HepG2 (cell line): Measurements from ENCODE around the gene DGUOK. TPM values are rescaled to one million over a fixed set of nuclear protein-coding genes. Genes with fewer than 3 reads are reported as not detected.

ENCODE experiments used
- MYPOP ChIP-seq: sonication (generic); formaldehyde crosslinking; IDR thresholded peaks from 2 replicates; pipeline ENCODE4 v1.8.1; 2023; ENCODE audit warnings: mild to moderate bottlenecking, moderate library complexity, missing genetic modification reagents
- RXRB ChIP-seq: IDR thresholded peaks from 2 replicates; pipeline ENCODE4 v1.6.1; 2016; ENCODE audit warnings: borderline replicate concordance, missing genetic modification reagents, missing compliant biosample characterization
- SNAPC2 ChIP-seq: sonication (generic); formaldehyde crosslinking; IDR thresholded peaks from 2 replicates; pipeline ENCODE4 v1.8.1; 2022; ENCODE audit warnings: mild to moderate bottlenecking, missing genetic modification reagents
- TOE1 ChIP-seq: sonication (generic); formaldehyde crosslinking; IDR thresholded peaks from 2 replicates; pipeline ENCODE4 v1.4.0; 2020; ENCODE audit warnings: mild to moderate bottlenecking, missing genetic modification reagents
- ZNF343 ChIP-seq: sonication (generic); formaldehyde crosslinking; IDR thresholded peaks from 2 replicates; pipeline ENCODE4 v1.4.0; 2020; ENCODE audit warnings: mild to moderate bottlenecking, missing genetic modification reagents
- ZNF629 ChIP-seq: sonication (generic); formaldehyde crosslinking; conservative IDR thresholded peaks from 2 replicates; pipeline ENCODE4 v1.5.0; 2020; ENCODE audit warnings: missing genetic modification reagents
- polyA plus RNA-seq, 8 experiments: library from polyadenylated mRNA; depleted of rRNA in 3 of 8; stranded (reverse) in 7 of 8; unstranded in 1 of 8; fragments of >200 nt; fragmentation: Illumina TruSeq in 4 of 8; extraction: Trizol in 4 of 8; gene quantifications; 2 replicates each; pipeline versions ENCODE4 v1.2.1 to v1.2.3, GENCODE V29; 2011 to 2016; ENCODE audit warnings: low read depth in 4 of 8, missing spikeins in 1 of 8, mixed read lengths in 1 of 8; ENCODE audit not compliant: insufficient read depth in 1 of 8
- total RNA-seq, 5 experiments: library from RNA; depleted of rRNA; stranded (reverse); fragments of >200 nt; fragmentation: Illumina TruSeq; extraction: Trizol; gene quantifications; 2 replicates each; pipeline ENCODE4 v1.2.3, GENCODE V29; 2016; ENCODE audit warnings: low read depth in 1 of 5
- TF ChIP-seq, protein P1 (sequence below), 2 experiments: sonication (generic) in 1 of 2; formaldehyde crosslinking in 1 of 2; IDR thresholded peaks; 2 replicates each; pipeline versions ENCODE4 v1.4.0 to v1.6.1; 2016 to 2020; ENCODE audit warnings: borderline replicate concordance in 1 of 2, low read depth in 1 of 2, mild to moderate bottlenecking in 1 of 2, missing genetic modification reagents in 1 of 2
- TF ChIP-seq, protein P2 (sequence below): sonication (generic); formaldehyde crosslinking; conservative IDR thresholded peaks from 2 replicates; pipeline ENCODE4 v1.8.1; 2023; ENCODE audit warnings: missing genetic modification reagents
- TF ChIP-seq, protein P3 (sequence below): sonication (generic); formaldehyde crosslinking; IDR thresholded peaks from 2 replicates; pipeline ENCODE4 v1.8.0; 2022; ENCODE audit warnings: mild to moderate bottlenecking, missing genetic modification reagents, moderate library complexity
- TF ChIP-seq, protein P4 (sequence below): IDR thresholded peaks from 2 replicates; pipeline ENCODE4 v1.6.1; 2016; ENCODE audit warnings: low read depth, control low read depth
- TF ChIP-seq, protein P5 (sequence below): sonication (generic); formaldehyde crosslinking; conservative IDR thresholded peaks from 2 replicates; pipeline ENCODE4 v1.4.0; 2020; ENCODE audit warnings: missing genetic modification reagents

Gene DGUOK
- total and polyA plus RNA-seq, 2 of the 13 experiments (the other 11 are each of a cell fraction or from before 2014, with no cell fraction given) = 105 to 137 TPM

- TF ChIP-seq, protein P1, sequence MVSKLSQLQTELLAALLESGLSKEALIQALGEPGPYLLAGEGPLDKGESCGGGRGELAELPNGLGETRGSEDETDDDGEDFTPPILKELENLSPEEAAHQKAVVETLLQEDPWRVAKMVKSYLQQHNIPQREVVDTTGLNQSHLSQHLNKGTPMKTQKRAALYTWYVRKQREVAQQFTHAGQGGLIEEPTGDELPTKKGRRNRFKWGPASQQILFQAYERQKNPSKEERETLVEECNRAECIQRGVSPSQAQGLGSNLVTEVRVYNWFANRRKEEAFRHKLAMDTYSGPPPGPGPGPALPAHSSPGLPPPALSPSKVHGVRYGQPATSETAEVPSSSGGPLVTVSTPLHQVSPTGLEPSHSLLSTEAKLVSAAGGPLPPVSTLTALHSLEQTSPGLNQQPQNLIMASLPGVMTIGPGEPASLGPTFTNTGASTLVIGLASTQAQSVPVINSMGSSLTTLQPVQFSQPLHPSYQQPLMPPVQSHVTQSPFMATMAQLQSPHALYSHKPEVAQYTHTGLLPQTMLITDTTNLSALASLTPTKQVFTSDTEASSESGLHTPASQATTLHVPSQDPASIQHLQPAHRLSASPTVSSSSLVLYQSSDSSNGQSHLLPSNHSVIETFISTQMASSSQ (IDR thresholded peaks at IDR 0.05; ENCODE audit: low read depth) = no peak
- TF ChIP-seq, protein P1 (CRISPR knock-in tag; IDR thresholded peaks at IDR 0.05; ENCODE audit: borderline replicate concordance) = peak; percentile 70; the same call in 1 of the 2 replicates
- TF ChIP-seq RXRB = peak; percentile 75
- TF ChIP-seq SNAPC2 = peak; percentile 88
- TF ChIP-seq, protein P2, sequence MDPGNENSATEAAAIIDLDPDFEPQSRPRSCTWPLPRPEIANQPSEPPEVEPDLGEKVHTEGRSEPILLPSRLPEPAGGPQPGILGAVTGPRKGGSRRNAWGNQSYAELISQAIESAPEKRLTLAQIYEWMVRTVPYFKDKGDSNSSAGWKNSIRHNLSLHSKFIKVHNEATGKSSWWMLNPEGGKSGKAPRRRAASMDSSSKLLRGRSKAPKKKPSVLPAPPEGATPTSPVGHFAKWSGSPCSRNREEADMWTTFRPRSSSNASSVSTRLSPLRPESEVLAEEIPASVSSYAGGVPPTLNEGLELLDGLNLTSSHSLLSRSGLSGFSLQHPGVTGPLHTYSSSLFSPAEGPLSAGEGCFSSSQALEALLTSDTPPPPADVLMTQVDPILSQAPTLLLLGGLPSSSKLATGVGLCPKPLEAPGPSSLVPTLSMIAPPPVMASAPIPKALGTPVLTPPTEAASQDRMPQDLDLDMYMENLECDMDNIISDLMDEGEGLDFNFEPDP = 0 out of 2 replicates have a peak, but pooled peaks have one; percentile 95
- TF ChIP-seq MYPOP (CRISPR knock-in tag) = peak; percentile 87
- TF ChIP-seq, protein P3, sequence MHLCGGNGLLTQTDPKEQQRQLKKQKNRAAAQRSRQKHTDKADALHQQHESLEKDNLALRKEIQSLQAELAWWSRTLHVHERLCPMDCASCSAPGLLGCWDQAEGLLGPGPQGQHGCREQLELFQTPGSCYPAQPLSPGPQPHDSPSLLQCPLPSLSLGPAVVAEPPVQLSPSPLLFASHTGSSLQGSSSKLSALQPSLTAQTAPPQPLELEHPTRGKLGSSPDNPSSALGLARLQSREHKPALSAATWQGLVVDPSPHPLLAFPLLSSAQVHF (CRISPR knock-in tag) = no peak
- TF ChIP-seq ZNF343 (CRISPR knock-in tag) = peak; percentile 97; the same call in 1 of the 2 replicates
- TF ChIP-seq TOE1 (CRISPR knock-in tag) = peak; percentile 75; the same call in 1 of the 2 replicates
- TF ChIP-seq ZNF629 = no peak
- TF ChIP-seq, protein P4, sequence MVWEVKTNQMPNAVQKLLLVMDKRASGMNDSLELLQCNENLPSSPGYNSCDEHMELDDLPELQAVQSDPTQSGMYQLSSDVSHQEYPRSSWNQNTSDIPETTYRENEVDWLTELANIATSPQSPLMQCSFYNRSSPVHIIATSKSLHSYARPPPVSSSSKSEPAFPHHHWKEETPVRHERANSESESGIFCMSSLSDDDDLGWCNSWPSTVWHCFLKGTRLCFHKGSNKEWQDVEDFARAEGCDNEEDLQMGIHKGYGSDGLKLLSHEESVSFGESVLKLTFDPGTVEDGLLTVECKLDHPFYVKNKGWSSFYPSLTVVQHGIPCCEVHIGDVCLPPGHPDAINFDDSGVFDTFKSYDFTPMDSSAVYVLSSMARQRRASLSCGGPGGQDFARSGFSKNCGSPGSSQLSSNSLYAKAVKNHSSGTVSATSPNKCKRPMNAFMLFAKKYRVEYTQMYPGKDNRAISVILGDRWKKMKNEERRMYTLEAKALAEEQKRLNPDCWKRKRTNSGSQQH (CRISPR knock-in tag) = peak; percentile 93
- TF ChIP-seq, protein P5, sequence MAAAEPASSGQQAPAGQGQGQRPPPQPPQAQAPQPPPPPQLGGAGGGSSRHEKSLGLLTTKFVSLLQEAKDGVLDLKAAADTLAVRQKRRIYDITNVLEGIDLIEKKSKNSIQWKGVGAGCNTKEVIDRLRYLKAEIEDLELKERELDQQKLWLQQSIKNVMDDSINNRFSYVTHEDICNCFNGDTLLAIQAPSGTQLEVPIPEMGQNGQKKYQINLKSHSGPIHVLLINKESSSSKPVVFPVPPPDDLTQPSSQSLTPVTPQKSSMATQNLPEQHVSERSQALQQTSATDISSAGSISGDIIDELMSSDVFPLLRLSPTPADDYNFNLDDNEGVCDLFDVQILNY (CRISPR knock-in tag) = 0 out of 2 replicates have a peak, but pooled peaks have one; percentile 28
Observed at GRCh38 chr2:73926493-73927327, at the start of gene DGUOK (continued).
